Renal pelvis (tissue), 4 donors: ENCODE measurements around the gene SCN1A. TPM values are rescaled to one million over a fixed set of nuclear protein-coding genes. Genes with fewer than 3 reads are reported as not detected.
"Not testable (repeated sequence)": the region's sequence is repeated elsewhere in the genome, so short reads cannot be mapped to it uniquely, and the experiment has no call there.

Source experiments
- DNase-seq: peaks from one replicate; pipeline ENCODE4 v3.0.0-alpha.2; 2013
- polyA plus RNA-seq, 3 donors: library from polyadenylated mRNA; unstranded; fragments of 120-200 nt; gene quantifications; one replicate each; pipeline ENCODE4 v1.2.1, GENCODE V29; 2013; ENCODE audit not compliant: insufficient read length in 3 of 3

The SCN1A gene
- polyA plus RNA-seq, 3 donors: 0.06 to 0.37 (median 0.24) TPM

DNA sequence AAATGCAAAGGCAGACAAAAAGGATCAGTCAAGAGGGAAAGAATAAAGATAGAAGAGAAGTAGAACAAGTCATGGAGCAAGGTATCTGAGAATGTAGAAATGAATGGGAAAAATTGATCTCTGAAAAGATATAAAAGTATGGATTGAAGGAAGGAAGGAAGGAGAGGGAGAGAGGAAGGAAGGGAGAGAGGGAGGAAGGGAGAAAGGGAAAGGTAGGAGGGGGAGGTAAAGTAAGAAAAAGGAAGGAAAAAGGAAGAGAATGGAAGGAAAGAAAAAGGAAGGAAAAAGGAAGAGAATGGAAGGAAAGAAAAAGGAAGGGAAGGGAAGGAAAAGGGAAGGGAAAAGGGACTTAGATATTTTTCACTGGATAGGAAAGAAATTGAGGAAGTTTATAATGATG, 142.7 kb downstream of the SCN1A start:
- DNase-seq: no peak

DNA sequence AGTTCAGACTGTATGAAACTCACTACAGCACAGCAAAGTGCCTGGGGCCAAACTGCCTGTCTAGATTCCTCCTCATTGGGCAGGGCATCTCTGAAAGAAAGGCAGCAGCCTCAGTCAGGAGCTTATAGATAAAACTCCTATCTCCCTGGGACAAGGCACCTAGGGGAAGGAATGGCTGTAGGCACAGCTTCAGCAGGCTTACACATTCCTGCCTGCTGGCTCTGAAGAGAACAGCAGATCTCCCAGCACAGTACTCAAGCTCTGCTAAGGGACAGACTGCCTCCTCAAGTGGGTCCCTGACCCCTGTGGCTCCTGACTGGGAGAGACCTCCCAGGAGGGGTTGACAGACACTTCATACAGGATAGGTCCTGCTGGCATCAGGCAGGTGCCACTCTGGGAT, 155.7 kb downstream of the SCN1A start:
- DNase-seq: not testable (repeated sequence)

DNA sequence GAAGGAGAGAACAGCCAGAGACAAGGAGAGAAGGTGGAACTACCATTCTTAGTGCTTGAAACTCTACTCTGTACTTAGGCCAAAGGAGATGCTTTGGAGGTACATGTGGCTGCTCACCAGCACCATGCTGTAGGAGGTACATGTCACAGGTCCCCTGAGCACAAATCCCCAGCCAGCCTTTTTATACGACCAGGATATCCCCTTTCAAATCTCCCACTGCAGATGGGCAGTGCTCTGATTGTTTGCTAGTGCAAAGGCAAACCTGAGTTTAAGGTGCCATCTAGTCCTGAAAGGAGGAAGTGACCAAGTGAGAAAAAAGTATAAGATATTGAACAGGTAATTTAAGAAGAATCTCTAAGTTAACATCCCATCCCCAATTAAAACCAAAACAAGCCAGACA, 157.2 kb downstream of the SCN1A start:
- DNase-seq: no peak

DNA sequence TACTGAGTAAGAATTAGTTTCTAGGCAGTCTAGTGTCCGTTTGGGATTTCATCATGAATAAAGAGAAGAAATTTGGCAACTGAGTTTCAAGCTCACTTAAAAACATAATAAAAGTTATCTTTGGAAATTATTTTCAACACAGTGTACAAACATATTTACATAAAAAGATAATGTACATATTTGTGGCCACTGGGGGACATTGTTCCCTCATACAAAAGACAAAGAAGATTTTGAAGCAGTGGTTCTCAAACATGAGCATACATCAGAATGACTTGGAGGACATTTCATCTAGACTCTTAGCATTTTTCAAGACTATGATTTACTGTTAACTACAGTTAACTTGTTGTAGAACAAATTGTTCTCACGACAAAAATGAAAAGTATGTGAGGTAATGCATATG, 158.6 kb downstream of the SCN1A start:
- no peak for DNase-seq

DNA sequence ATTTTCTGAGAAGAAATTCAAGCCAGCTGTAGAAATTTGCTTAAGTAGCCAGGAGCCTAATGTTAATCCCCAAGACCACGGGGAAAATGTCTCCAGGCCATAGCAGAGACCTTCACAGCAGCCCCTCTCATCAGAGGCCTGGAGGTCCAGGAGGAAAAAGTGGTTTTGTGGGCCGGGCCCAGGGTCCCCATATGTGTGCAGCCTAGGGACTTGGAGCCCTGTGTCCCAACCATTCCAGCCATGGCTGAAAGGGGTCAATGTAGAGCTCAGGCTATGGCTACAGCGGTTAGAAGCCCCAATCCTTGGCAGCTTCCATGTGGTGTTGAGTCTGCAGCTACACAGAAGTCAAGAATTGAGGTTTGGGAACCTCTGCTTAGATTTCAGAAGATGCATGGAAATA, 160.1 kb downstream of the SCN1A start:
- DNase-seq: no peak

DNA sequence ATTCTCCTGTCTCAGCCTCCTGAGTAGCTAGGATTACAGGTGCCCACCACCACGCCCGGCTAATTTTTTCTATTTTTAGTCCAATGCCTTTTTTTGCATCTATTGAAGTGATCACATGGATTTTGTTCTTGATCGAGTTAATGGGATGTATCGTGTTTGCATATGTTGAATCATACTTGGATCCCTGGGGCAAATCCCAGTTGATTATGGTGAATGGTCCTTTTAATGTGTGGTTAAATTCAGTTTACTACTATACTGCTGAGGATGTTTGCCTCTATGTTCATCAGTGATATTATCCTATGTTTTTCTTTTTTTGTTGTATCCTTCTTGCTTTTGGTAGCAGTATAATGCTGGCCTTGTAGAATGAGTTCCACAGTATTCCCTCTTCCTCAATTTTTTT, 166.0 kb downstream of the SCN1A start:
- no peak for DNase-seq

DNA sequence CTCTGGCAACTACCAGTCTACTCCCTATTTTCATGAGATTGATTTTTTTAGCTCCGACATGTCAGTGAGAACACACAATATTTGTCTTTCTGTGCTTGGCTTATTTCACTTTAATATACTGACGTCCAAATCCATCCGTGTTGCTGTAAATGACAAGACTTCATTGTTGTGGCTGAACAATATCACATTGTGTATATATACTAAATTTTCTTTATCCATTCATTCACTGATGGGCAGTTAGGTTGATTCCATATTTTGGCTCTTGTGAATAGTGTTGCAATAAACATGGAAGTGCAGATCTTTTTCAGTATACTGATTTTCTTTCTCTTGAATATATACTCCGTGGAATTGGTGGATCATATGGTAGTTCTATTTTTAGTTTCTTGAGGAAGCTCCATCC, 168.4 kb downstream of the SCN1A start:
- no peak for DNase-seq

DNA sequence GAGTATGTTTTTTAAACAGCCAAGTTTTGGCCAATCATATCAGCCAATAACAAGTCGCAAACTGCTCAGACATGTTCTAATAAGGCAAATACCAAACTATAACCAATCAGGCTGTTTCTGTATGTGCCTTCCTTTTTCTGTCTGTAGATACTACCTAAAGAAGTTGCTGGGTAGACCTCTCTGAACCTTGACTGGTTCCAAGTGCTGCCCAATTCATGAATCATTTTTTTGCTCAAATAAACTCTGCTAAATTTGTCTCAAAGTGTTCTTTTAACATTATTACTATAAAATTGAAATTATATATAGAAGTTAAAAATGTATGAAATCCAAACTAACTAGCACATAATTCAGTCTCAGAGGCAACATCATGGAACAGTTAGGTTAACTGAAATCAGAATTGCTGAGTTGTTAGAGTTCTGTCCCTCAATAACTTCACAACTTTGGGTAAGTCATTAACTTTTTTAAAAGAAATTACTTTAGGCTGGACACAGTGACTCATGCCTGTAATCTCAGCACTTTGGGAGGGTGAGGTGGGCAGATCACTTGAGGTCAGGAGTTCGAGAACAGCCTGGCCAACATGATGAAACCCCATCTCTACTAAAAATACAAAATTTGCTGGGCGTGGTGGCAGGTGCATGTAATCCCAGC, 169.4 kb downstream of the SCN1A start:
- DNase-seq: no peak

DNA sequence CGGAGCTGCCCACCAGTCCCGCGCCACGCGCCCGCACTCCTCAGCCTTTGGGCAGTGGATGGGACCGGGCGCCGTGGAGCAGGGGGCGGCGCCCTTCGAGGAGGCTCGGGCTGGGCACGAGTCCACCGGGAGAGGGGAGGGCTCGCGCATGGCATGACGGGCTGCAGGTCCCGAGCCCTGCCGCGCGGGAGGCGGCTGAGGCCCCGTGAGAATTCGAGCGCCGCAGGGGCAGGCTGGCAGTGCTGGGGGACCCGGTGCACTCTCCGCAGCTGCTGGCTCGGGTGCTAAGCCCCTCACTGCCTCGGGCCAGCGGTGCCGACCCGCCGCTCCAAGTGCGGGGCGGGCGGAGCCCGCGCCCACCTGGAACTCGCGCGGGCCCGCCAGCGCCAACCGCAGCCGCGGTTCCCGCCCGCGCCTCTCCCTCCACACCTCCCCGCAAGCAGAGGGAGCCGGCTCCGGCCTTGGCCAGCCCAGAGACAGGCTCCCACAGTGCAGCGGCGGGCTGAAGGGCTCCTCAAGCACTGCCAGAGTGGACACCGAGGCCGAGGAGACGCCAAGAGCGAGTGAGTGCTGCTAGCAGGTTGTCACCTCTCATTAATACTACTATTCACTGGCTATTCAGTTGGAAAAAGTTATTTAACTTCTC, 170.7 kb downstream of the SCN1A start:
- DNase-seq: no peak

DNA sequence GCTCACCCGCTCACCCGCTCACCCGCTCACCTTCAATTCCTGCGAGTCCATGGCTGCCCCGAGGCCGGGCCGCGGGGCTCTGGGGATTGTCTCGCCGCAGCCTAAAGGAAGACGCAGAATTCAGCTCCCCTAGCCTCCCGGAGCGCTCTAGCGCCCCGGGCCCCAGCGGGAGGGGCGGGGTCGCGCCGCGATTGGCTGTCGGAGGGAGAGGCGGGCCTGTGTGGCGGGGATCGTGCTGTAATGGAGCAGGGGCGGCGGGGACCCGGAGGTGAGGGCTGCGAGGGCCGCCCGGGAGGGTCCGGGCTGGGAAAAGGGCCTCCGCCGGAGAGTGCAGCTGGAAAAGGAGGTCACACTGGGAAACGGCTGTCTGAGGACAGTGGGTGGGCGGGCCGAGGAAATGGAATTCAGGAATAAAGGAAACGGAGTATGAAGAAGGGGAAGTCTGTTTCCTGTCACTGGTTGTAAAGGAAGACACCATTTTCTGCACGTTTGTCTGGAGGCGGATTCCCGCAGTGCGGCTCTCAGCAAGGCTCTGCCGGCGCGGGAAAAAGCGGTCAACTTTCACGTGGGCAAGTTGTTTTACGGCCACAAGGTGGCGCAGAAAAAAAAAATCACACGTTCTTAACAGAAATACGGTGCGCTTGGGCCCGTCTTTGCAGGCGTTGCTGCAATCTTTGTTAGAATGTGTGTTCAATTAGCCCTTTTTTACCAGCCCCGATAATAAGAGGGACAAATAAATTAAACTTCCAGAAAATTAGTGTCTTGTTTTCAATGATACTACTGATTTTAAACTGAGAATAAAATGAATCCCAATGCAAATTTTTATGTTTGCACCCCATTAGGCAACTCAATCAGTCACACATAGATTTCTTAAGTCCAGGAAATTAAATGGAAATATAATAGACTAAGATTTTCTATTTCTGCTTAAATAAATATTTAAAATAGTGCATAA, 173.9 kb downstream of the SCN1A start, which contains the start of gene TTC21B:
Gene TTC21B, minus strand, starts transcription at position 122 of the 952 bp plus-strand sequence. Its CDS starts 71 bp downstream, at position 51.
- DNase-seq: peak; percentile 96

DNA sequence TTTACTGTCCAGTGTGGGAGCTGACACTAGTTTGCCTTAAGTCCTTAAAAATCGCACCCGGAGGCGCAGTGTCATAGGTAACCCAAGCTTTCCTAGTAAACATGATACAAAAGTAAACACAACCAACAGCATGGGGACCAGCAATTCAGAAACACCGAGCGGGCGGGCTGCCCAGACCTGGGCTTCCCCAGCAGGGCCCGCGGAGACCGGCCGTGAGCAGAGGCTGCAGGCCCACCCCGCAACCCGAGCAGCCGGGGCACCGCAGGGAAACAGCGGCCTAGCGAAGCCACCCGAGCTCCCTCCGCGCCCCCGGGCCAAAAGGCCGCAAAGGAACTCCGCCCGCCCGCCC, 174.5 kb downstream of the SCN1A start:
- no peak for DNase-seq

DNA sequence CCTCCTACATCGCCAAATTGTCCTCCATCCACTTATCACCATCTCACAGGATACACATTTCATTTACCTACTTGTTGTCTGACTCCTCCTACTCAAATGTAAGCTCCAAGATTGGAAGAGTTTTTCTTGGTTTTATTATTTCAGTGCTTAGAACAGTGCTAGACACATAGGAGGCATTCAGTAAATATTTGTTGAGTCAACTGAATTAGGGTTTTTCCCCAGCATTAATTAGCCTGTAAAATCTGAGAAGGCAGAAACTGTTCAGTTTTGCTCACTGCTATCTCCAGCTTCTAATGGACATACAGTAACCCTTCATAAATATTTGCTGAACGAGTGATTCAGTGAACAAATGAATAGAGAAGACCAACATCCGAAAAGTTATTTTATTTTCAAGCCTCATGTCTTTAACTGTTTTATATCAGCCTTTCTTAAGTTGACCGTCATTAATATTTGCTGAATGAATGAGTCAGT, 175.0 kb downstream of the SCN1A start:
- peak; percentile 10 for DNase-seq

DNA sequence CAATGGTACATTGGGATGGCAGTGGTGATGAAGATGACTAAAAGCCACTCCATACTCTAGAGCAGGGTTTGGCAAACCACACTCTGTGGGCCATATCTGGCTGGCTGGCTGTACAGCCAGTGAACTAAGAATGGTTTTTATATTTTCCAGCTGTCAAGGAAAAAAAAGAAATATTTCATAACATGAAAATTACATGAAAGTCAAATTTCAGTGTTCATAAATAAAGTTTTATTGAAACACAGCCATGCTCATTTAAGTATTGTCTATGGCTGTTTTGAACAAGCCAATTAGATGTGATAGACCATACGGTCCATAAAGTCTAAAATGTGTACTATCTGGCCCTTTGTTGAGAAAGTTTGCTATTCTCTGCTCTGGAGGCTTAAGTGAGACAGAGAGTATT, 175.7 kb downstream of the SCN1A start:
- no peak for DNase-seq

DNA sequence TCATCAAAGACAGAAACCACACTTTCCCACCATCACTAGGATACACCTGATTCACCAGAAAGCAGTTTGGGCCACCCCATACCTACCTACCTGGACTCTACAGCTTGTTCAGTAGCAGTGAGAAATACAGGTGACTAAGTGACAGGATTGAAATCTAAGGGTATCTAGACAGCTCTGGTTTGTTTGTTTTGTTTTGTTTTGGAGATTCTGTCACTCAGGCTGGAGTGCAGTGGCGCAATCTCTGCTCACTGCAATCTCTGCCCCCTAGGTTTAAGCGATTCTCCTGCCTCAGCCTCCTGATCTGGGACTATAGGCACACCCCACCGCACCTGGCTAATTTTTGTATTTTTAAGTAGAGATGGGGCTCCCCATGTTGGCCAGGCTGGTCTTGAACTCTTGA, 177.4 kb downstream of the SCN1A start:
- DNase-seq: no peak

DNA sequence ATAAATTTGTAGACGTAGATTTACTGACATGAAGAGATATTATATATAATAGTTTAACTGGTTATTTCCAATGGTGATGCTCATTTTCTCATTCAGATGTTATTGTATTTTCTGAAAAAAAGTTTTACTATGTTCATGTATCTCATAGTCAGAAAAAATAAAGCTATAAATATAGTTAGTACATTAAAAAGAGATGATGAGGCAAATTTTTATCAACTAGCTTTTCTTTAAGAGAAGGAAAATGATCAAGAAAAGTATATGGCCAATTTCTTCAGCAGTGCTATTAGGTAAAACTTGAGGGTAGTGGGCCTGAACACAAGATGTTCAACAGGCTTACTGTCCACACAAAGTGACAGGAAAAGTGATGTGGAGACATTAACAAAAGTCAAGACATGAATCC, 186.0 kb downstream of the SCN1A start:
- DNase-seq: no peak

DNA sequence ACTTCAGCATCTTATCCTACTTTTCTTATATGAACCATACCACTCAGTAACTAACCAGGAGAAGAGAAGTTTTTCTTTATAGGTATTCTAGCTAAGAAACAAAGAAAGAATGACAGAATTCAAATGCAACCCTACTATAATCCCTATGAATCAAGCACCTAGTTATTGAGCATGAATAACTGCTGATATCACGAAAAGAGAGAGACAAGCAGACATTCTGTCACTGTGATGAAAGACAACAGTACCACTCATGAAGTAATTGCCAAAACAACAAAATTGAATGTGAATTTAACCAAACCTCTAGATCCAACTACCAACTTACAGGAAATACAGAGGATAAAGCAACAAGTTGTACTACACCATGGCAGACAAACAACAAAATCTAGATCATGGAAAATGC, 189.6 kb downstream of the SCN1A start:
- no peak for DNase-seq

Other genes with a start within 250 kb of the SCN1A start
- gene TTC21B, start 174.2 kb downstream of the SCN1A start, polyA plus RNA-seq: 10 to 100 TPM; 25.3 to 40.6 (median 33.3) TPM
- 1 to 10 TPM; 1.2 to 2.1 (median 1.4) TPM for gene SCN9A, start 247.9 kb upstream of the SCN1A start, polyA plus RNA-seq